ENCODE results near the gene ATXN2L.
"Not testable (repeated sequence)": the region's sequence is repeated elsewhere in the genome, so short reads cannot be mapped to it uniquely, and the experiment has no call there.

The ATXN2L gene, protein sequence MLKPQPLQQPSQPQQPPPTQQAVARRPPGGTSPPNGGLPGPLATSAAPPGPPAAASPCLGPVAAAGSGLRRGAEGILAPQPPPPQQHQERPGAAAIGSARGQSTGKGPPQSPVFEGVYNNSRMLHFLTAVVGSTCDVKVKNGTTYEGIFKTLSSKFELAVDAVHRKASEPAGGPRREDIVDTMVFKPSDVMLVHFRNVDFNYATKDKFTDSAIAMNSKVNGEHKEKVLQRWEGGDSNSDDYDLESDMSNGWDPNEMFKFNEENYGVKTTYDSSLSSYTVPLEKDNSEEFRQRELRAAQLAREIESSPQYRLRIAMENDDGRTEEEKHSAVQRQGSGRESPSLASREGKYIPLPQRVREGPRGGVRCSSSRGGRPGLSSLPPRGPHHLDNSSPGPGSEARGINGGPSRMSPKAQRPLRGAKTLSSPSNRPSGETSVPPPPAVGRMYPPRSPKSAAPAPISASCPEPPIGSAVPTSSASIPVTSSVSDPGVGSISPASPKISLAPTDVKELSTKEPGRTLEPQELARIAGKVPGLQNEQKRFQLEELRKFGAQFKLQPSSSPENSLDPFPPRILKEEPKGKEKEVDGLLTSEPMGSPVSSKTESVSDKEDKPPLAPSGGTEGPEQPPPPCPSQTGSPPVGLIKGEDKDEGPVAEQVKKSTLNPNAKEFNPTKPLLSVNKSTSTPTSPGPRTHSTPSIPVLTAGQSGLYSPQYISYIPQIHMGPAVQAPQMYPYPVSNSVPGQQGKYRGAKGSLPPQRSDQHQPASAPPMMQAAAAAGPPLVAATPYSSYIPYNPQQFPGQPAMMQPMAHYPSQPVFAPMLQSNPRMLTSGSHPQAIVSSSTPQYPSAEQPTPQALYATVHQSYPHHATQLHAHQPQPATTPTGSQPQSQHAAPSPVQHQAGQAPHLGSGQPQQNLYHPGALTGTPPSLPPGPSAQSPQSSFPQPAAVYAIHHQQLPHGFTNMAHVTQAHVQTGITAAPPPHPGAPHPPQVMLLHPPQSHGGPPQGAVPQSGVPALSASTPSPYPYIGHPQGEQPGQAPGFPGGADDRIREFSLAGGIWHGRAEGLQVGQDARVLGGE

DNA sequence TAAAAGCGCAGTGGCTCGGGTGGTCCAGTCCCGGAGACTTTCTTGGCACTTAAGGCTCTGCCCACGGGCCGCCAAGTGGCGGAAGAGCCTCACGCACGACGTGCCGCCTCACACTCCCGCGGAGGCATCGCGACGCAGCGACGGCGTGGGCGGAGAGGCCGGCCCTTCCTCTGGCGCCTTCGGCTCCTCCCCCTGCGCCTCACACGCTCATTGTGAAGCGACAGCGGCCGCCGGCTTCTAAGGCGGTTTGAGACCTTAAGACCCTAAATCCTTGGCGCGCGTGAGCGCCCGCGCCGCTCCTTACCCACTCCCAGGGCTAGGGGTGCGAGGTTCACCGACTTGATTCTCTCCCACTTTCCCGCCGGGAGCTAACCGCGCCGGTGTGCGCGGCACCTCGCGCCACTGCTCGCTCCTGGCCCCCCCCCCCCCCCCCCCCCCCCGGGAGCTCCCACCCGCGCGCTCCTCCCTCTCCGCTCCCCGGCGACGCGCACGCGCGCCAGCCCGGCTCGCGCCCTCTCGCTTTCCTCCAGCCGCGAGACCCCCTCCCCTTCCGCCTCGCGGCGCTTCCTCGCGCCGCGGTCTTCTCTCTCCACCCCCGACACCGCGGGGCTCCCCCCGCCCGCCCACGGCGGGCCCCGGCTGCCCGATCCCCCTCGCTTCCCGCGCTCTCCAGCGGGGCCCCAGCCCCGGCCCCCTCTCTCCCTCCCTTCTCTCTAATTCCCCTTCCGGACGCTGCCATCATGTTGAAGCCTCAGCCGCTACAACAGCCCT lies at the start of gene ATXN2L:
ATXN2L (plus strand) TSS at position 480 of the 771 bp plus-strand sequence; CDS start at position 741, 261 bp downstream.
- peak; percentile 82 for DNase-seq (ENCODE audit: low read depth)

DNA sequence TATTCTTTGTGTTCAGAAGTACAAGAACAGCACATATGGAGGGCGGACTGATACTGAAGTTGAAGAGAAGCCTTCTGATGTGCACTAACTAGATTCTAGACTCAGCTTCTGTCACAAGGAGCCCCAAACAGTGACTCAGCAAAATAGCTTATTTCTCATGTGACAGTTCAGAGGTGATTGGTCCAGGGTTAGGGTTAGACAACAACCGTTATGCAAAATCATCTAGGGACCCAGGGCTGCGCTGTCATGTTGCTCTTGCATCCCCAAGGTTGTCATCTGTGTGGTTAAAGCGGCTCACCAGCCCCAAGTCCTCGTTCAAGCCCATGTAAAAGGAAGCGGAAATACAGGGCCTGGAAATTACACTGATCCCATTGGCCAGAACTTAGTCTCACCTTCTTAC lies 41.1 kb upstream of the ATXN2L start:
- not testable (repeated sequence) for DNase-seq (ENCODE audit: low read depth)

DNA sequence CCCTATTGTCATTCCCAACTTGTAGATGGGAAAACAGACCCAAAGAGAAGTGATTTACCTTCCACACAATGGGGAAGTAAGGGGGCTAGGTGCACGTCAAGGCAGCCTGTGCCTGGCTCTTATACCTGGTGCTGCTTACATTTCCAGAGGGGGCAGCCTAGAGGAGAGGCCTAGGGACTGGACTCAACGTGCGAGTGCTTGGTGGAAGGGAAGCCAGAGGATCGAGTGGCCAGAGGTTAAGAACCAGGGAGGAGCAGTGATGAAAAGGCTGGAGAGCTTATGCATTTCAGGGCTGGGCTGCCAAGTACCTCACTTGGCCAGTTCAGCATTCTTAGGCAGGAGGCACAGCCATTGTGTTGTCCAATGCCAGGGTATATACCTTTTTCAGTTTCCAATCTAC lies 40.4 kb upstream of the ATXN2L start:
- not testable (repeated sequence) for DNase-seq (ENCODE audit: low read depth)

DNA sequence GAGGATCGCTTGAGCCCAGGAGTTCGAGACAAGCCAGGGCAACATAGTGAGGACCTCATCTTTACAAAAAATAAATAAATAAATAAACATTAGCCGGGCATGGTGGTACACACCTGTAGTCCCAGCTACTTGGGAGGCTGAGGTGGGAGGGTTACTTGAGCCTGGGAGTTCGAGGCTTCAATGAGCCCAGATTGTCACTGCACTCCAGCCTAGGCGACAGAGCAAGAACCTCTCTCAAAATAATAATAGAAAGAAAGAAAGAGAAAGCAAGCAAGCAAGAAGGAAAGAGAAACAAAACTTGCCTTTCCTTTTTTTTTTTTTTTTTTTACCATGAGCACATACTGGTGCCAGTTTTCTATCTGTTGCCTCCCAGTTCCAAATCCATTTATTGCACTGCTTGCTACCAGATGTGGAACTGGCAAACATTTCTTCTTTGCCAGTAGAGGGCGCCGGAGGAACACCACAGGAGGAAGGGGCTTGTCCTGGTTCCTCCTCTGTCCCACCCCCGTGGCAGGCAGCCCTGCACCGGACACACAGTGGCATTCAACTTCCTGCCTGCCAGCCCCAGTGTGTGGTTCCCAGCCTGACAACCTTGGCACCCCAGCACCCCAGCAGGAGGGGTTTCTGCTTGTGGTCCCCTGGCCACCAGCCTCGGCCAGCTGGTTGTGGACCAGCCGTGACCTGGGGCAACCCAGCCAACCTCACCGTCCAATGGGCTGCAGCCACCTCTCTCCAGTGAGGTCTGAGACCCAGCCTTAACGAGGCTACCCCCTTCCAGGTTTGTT lies 20.4 kb upstream of the ATXN2L start:
- not testable (repeated sequence) for DNase-seq (ENCODE audit: low read depth)

DNA sequence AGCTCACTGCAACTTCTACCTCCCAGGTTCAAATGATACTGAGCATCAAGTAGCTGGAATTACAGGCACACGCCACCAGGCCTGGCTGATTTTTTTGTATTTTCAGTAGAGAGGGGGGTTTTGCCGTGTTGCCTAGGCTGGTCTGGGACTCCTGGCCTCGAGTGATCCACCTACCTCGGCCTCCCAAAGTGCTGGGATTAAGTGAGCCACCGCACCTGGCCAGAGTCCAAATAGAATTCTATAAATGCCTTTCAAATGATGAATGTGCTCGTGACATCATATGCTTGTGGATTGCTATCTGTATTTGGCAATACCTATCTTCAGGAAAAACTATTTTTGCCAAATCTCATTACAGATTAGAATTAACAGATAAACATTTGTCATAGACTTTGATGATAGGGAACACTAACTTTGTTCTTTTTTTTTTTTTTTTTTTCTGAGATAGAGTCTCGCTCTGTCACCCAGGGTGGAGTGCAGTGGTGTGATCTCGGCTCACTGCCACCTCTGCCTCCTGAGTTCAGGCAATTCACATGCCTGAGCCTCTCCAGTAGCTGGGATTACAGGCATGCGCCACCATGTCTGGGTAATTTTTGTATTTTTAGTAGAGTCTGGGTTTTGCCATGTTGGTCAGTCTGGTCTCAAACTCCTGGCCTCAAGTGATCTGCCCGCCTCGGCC lies 15.2 kb upstream of the ATXN2L start:
- DNase-seq (ENCODE audit: low read depth) = not testable (repeated sequence)

DNA sequence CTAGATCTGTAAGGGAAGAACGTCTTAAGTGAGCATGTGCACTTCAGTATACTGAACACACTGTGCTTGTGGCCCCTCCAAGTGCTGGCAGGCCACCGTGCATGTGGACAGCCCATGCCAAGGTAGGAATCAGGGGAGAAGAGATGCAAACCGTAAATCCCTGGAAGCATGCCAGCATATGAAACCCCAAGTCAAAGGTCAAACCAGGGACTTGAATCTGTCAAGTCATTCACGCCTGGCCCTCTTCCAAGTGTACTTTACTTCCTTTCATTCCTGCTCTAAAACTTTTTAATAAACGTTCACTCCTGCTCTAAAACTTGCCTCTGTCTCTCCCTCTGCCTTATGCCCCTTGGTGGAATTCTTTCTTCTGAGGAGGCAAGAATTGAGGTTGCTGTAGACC lies 2.8 kb upstream of the ATXN2L start:
- DNase-seq (ENCODE audit: low read depth) = no peak

DNA sequence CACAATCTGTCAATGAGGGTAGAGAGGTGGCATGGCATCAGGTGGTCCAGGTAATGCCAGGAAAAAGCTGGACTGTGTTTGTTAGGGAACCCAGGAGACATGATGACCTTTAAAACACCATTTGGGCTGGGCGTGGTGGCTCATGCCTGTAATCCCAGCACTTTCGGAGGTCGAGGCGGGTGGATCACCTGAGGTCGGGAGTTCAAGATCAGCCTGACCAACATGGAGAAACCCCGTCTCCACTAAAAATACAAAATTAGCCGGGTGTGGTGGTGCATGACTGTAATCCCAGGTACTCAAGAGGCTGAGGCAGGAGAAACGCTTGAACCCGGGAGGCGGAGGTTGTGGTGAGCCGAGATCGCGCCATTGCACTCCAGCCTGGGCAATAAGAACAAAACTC lies 2.3 kb upstream of the ATXN2L start:
- DNase-seq (ENCODE audit: low read depth) = not testable (repeated sequence)

DNA sequence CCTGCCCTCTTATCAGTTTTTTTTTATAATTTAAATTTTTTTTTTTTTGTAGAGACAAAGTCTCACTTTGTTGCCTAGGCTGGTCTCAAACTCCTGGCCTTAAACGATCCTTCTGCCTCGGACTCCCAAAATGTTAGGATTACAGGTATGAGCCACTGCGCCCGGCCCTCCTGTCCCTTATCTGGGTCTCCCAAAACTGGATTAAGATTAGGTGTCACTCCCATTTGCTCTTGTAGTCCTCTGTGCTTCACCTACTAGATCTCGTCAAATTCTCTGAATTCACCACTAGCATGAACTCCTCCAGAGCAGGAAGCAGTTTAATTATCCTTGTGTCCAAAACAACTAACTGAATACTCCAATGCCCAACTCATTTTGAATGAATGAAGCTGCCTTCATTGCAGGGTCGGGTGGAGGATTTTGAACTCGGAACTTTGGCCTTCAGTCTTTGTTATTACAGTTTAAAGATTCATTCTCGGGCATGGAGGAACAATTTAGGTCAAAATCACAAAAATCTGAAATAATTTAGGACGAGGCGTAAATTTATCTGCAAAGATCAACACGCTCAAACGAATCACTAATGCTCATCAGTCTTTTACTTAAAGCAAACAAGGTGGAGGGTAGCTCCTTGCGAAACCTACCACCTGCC lies 802 bp upstream of the ATXN2L start:
- no peak for DNase-seq (ENCODE audit: low read depth)

DNA sequence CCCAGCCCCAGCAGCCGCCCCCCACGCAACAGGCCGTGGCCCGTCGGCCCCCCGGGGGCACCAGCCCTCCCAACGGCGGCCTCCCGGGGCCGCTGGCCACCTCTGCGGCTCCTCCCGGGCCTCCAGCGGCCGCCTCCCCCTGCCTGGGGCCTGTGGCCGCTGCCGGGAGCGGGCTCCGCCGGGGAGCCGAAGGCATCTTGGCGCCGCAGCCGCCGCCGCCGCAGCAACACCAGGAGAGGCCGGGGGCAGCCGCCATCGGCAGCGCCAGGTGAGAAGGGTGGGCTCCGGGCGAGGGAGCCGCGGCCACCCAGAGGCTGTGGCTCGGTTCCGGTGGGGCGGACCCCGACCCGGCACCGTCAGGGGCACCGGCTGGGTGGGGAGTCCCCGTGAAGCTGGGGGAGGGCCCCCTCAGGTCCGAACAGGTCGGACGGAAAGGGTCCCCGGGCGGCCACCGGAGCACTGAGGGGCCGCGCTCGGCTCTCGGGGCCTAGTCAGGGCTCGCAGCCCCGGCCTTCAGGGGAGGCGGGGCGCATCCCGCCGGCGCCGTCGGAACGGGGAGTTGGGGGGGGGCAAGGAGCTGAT lies 583 bp downstream of the ATXN2L start:
- DNase-seq (ENCODE audit: low read depth) = no peak

DNA sequence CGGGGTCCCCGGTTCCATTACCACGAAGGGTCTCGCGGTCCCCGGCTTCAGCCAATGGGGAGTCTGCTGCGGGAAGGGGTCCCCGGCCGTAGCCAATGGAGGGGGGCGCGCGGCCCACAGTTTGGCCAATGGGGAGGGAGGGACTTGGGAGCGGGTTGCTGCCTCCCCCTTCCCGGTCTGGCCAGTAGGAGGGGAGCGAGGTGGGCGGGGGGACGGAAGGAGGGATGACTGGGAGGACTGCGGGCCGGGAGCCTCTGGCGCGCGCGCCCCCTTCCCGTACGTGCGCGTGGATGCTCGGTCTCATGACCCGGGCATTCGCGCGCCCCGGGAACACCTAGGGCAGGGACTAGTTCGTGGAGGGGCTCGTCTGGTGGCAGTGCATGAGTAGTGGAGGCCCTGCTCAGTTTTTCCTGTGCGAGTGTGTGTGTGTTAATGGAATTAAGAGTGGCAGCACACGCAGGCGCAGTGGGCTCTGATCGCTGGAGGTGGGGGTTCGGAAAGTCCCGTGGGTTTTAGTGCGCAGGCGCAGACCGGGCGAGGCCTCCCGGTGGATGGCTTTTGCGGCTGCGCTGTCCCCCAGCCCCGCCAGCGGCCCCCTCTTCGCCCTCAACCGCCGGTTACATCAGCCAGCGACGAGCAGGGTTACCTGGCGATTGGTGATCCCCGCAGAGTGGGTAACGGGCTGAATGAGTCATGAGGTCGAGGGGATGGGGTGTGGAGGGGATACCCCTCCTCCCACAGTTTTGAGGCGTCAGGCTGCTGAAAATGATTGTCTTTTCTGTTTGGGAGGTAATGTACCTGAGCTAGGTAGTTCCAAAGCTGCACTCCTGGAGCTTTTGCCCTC lies 1.3 kb downstream of the ATXN2L start:
- peak; percentile 76 for DNase-seq (ENCODE audit: low read depth)

DNA sequence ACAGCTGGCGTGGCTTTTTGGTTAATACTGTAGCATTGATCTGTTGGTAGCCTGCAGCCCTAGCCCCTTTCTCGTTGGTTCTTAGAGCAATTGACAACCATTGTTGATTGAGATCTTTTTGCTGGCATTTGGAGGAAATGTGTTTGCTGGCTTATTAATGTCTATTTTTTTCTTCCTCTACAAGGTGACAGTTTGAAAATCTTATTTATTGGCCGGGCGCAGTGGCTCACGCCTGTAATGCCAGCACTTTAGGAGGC lies 1.8 kb downstream of the ATXN2L start:
- no peak for DNase-seq (ENCODE audit: low read depth)

DNA sequence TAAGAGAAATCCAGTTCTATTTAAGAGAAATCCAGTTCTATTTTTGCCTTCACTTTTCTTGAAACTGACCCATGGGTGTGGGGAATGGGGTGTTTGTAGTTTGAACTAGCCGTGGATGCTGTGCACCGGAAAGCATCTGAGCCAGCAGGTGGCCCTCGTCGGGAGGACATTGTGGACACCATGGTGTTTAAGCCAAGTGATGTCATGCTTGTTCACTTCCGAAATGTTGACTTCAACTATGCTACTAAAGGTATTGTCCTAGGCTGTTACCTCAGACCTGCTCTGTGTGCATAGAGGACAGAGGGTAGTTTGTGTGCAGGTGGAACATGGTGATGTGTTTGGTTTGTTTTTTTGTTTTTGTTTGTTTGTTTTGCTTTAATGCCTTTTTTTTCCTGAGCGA lies 3.3 kb downstream of the ATXN2L start:
- no peak for DNase-seq (ENCODE audit: low read depth)

DNA sequence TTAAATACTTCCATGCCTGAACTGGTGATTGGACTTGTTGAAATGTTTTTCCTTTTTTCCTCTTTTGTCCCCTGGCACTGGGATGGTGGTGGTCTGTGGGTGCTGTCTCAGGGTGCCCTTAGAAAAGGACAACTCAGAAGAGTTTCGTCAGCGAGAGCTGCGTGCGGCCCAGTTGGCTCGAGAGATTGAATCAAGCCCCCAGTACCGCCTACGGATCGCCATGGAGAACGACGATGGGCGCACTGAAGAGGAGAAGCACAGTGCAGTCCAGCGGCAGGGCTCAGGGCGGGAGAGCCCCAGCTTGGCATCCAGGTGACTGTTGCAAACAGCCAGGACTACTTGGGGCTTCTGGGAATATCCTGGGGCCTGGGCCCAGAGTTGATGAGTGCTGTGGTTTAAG lies 6.9 kb downstream of the ATXN2L start:
- DNase-seq (ENCODE audit: low read depth) = no peak

DNA sequence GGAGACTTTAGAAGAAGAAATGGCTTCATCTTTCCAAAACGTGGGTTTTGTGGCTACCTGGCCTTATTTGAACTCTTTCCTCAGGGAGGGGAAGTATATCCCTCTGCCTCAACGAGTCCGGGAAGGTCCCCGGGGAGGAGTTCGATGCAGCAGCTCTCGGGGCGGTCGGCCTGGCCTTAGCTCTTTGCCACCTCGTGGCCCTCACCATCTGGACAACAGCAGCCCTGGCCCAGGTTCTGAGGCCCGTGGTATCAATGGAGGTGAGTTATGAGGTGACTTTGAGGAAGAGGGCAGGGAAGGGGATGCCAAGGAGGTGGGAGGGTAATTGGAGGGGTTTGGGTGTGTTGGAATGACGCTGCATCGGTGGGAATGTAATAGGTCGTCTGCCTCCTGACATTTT lies 7.7 kb downstream of the ATXN2L start:
- DNase-seq (ENCODE audit: low read depth) = no peak

DNA sequence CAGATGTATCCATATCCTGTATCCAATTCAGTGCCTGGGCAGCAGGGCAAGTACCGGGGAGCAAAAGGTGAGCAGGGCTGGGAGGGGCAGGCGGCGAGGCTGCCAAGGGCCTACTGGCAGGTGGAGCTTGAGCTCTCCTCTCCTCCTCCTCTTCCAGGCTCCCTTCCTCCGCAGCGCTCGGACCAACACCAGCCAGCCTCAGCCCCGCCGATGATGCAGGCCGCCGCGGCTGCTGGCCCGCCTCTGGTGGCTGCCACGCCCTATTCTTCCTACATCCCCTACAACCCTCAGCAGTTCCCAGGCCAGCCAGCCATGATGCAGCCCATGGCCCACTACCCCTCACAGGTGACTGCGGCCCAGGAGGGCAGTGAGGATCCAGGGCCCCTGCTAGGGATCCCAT lies 11.6 kb downstream of the ATXN2L start:
- DNase-seq (ENCODE audit: low read depth) = no peak

DNA sequence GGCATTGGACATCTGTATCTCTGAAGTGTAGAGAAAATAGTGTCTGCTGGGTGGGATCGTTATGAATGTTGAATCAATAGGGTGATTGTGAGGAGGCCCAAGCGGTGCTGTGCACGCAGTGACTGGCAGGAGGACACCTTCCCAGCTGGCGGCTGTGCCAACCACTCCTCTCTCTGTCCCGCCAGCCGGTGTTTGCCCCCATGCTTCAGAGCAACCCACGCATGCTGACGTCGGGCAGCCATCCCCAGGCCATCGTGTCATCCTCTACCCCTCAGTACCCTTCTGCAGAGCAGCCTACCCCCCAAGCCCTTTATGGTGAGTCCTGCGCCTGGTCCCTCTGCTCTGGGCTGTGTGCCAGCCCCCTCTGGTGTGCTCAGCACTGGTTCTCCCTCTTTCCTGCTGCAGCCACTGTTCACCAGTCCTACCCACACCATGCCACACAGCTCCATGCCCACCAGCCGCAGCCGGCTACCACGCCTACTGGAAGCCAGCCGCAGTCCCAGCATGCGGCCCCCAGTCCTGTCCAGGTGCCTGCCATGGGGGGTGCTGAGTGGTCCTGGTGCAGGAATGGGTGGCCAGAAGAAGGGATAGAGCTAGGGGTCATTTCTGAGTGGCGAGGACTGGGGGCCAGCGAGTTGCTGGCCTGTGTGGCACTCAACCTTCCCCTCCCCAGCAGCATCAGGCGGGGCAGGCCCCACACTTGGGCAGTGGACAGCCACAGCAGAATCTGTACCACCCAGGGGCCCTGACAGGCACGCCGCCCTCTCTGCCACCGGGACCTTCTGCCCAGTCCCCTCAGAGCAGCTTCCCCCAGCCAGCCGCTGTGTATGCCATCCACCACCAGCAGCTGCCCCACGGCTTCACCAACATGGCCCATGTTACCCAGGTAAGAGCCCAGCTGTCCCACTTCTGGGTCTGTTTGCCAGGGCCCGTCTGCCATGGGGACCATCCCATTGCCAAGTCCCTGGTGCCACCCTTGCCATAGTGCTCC lies 12.4 kb downstream of the ATXN2L start:
- no peak for DNase-seq (ENCODE audit: low read depth)

DNA sequence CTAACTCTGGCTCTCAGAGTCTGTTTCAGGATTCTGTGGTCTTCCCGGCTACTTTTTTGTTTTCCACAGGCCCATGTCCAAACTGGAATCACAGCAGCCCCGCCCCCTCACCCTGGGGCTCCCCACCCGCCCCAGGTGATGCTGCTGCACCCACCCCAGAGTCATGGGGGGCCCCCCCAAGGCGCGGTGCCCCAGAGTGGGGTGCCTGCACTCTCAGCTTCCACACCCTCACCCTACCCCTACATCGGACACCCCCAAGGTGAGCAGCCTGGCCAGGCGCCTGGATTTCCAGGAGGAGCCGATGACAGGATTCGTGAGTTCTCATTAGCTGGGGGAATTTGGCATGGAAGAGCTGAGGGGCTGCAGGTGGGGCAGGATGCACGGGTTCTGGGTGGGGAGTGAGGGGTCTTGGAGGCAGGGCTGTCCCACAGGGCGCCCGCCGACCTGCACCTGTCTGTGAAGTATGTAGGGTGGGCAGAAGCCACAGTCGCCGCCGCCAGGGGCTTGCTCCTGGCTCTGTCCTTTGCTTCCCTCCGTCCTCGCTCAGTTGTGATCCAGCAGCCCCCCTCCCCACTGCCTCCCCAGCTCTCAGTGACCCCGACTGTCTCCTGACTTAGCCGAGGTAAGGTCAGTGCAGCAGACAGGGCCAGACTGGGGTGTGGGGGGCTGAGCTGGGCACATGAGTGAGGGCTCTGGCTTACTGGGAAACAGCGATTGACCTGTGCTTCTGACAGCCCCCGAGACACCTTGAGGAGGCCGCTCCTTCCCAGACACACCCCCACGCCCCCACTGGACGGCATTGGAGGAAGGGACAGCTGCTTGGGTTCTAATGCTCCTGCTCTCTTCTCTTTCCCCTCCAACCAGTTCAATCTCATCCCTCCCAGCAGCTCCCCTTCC lies 13.3 kb downstream of the ATXN2L start:
- DNase-seq (ENCODE audit: low read depth) = no peak

Data from HS-27A (cell line).